ENCODE measurements around the gene KDELR1.
A peak's percentile ranks its signal among the peaks of the same experiment; 100 is the strongest.
"Not testable (repeated sequence)": the region's sequence is repeated elsewhere in the genome, so short reads cannot be mapped to it uniquely, and the experiment has no call there.

The KDELR1 gene

GRCh38 chr19:48397263-48398101, 6.1 kb upstream of the KDELR1 start:
- no peak for DNase-seq

GRCh38 chr19:48396824-48397176, 5.4 kb upstream of the KDELR1 start:
- DNase-seq, result no peak

GRCh38 chr19:48396016-48396823, 4.9 kb upstream of the KDELR1 start:
- DNase-seq, result no peak

GRCh38 chr19:48395499-48395898, 4.1 kb upstream of the KDELR1 start:
- no peak for DNase-seq

GRCh38 chr19:48395170-48395455, 3.8 kb upstream of the KDELR1 start:
- no peak for DNase-seq

- peak in 1 of 2 experiments; percentile 3 for DNase-seq
Measured at GRCh38 chr19:48394331-48395169, 3.2 kb upstream of the KDELR1 start.

- DNase-seq, result peak; percentile 10 to 13
Measured at GRCh38 chr19:48393559-48394330, 2.4 kb upstream of the KDELR1 start, which contains the start of gene GRIN2D. Gene GRIN2D, plus strand, starts transcription at chr19:48393668. Its CDS starts 4,725 bp downstream, at chr19:48398393.

- DNase-seq, result no peak
Measured at GRCh38 chr19:48392860-48393558, 1.7 kb upstream of the KDELR1 start.

GRCh38 chr19:48392006-48392344, 624 bp upstream of the KDELR1 start:
- not testable (repeated sequence) for DNase-seq

- peak; percentile 25 to 41 for DNase-seq
Measured at GRCh38 chr19:48390188-48391099, 907 bp downstream of the KDELR1 start.

GRCh38 chr19:48386981-48387380, 4.4 kb downstream of the KDELR1 start:
- DNase-seq, result no peak

GRCh38 chr19:48385461-48386087, 5.8 kb downstream of the KDELR1 start:
- no peak for DNase-seq

- no peak for DNase-seq
Measured at GRCh38 chr19:48382286-48382685, 9.1 kb downstream of the KDELR1 start.

GRCh38 chr19:48381178-48381950, 10.0 kb downstream of the KDELR1 start:
- DNase-seq, result no peak

GRCh38 chr19:48379058-48379457, 12.3 kb downstream of the KDELR1 start:
- DNase-seq, result no peak

- no peak for DNase-seq
Measured at GRCh38 chr19:48378194-48378570, 13.2 kb downstream of the KDELR1 start.

GRCh38 chr19:48373567-48373966, 17.8 kb downstream of the KDELR1 start:
- DNase-seq, result no peak

GRCh38 chr19:48372904-48373303, 18.4 kb downstream of the KDELR1 start:
- DNase-seq, result no peak

- not testable (repeated sequence) for DNase-seq
Measured at GRCh38 chr19:48371771-48372170, 19.6 kb downstream of the KDELR1 start.

- no peak for DNase-seq
Measured at GRCh38 chr19:48371367-48371766, 20.0 kb downstream of the KDELR1 start.

Data from Kasumi-1 (cell line).